Liver (tissue), 9 donors: ENCODE measurements around the gene RPS6KA2. TPM values are rescaled to one million over a fixed set of nuclear protein-coding genes. Genes with fewer than 3 reads are reported as not detected.

ENCODE experiments used
- DNase-seq: peaks from one replicate; pipeline ENCODE4 v3.0.0-alpha.2; 2017; ENCODE audit warnings: low spot score
- H3K27ac ChIP-seq, 2 donors: one replicate each; pipeline ENCODE4 v1.7.0; 2013; ENCODE audit warnings: inconsistent platforms in 2 of 2, low read length in 2 of 2, control low read depth in 1 of 2, low read depth in 1 of 2, mild to moderate bottlenecking in 1 of 2
- H3K27me3 ChIP-seq, 4 donors: one replicate each; pipeline versions ENCODE4 v1.6.1 to v1.7.0; 2013; ENCODE audit warnings: low read length in 3 of 4, inconsistent platforms in 1 of 4, mild to moderate bottlenecking in 1 of 4, moderate library complexity in 1 of 4; ENCODE audit not compliant: control insufficient read depth in 4 of 4, insufficient read depth in 4 of 4
- H3K36me3 ChIP-seq, 4 donors: one replicate each; pipeline versions ENCODE4 v1.6.1 to v1.7.0; 2013; ENCODE audit warnings: low read length in 3 of 4, mild to moderate bottlenecking in 3 of 4, low read depth in 1 of 4, moderate library complexity in 1 of 4; ENCODE audit not compliant: control insufficient read depth in 4 of 4, insufficient read depth in 3 of 4
- H3K4me1 ChIP-seq, 4 donors: one replicate each; pipeline versions ENCODE4 v1.6.1 to v1.7.0; 2013; ENCODE audit warnings: low read length in 3 of 4, mild to moderate bottlenecking in 3 of 4, moderate library complexity in 1 of 4; ENCODE audit not compliant: control insufficient read depth in 4 of 4, insufficient read depth in 4 of 4
- H3K4me3 ChIP-seq, 3 donors: one replicate each; pipeline versions ENCODE4 v1.6.1 to v1.7.0; 2013; ENCODE audit warnings: low read length in 3 of 3, control low read depth in 1 of 3, low read depth in 1 of 3, mild to moderate bottlenecking in 1 of 3
- H3K9ac ChIP-seq, 2 donors: one replicate each; pipeline ENCODE4 v1.7.0; 2013; ENCODE audit warnings: low read length in 2 of 2, mild to moderate bottlenecking in 2 of 2, moderate library complexity in 2 of 2, control low read depth in 1 of 2, low read depth in 1 of 2
- H3K9me3 ChIP-seq, 4 donors: one replicate each; pipeline versions ENCODE4 v1.6.1 to v1.7.0; 2013; ENCODE audit warnings: low read length in 3 of 4; ENCODE audit not compliant: control insufficient read depth in 4 of 4
- EGR1 ChIP-seq, 2 donors: IDR thresholded peaks; 2 replicates each; pipeline ENCODE4 v1.6.1; 2016 to 2018; ENCODE audit warnings: antibody characterized with exemption in 2 of 2, low read depth in 2 of 2
- FOXA1 ChIP-seq: IDR thresholded peaks from 2 replicates; pipeline ENCODE4 v1.6.1; 2016; ENCODE audit warnings: antibody characterized with exemption
- FOXA2 ChIP-seq: IDR thresholded peaks from 2 replicates; pipeline ENCODE4 v1.6.1; 2016; ENCODE audit warnings: antibody characterized with exemption
- GABPA ChIP-seq, 2 donors: IDR thresholded peaks in 1 of 2; conservative IDR thresholded peaks in 1 of 2; 2 replicates each; pipeline ENCODE4 v1.6.1; 2016; ENCODE audit warnings: antibody characterized with exemption in 2 of 2, mild to moderate bottlenecking in 1 of 2, moderate library complexity in 1 of 2
- HNF4A ChIP-seq, 2 donors: conservative IDR thresholded peaks; 2 replicates each; pipeline ENCODE4 v1.6.1; 2016; ENCODE audit warnings: antibody characterized with exemption in 2 of 2, mild to moderate bottlenecking in 2 of 2
- JUND ChIP-seq, 2 donors: IDR thresholded peaks; 2 replicates each; pipeline ENCODE4 v1.6.1; 2016; ENCODE audit warnings: antibody characterized with exemption in 2 of 2
- NR2F2 ChIP-seq: IDR thresholded peaks from 2 replicates; pipeline ENCODE4 v1.6.1; 2016; ENCODE audit warnings: antibody characterized with exemption
- RAD21 ChIP-seq, 2 donors: IDR thresholded peaks; 2 replicates each; pipeline ENCODE4 v1.6.1; 2016; ENCODE audit warnings: antibody characterized with exemption in 2 of 2, mild to moderate bottlenecking in 2 of 2
- RXRA ChIP-seq, 2 donors: IDR thresholded peaks; 2 replicates each; pipeline ENCODE4 v1.6.1; 2017 to 2018; ENCODE audit warnings: antibody characterized with exemption in 2 of 2, mild to moderate bottlenecking in 1 of 2
- SP1 ChIP-seq: IDR thresholded peaks from 2 replicates; pipeline ENCODE4 v1.6.1; 2018; ENCODE audit warnings: antibody characterized with exemption, mild to moderate bottlenecking
- TAF1 ChIP-seq: conservative IDR thresholded peaks from 2 replicates; pipeline ENCODE4 v1.6.1; 2016; ENCODE audit warnings: antibody characterized with exemption, mild to moderate bottlenecking
- WGBS: extraction: QIAGEN DNeasy Blood & Tissue Kit; methylation state at CpG from one replicate; pipeline ENCODE4 v1.1.7; 2013; 5-methylcytosine and 5-hydroxymethylcytosine counted together
- polyA plus RNA-seq, 2 donors: library from polyadenylated mRNA; stranded (reverse) in 1 of 2; unstranded in 1 of 2; fragments of 200-250 nt in 1 of 2; fragments of >200 nt in 1 of 2; fragmentation: Nextera tagmentation in 1 of 2; extraction: Ambion mirVana in 1 of 2; gene quantifications; one replicate each; pipeline versions ENCODE4 v1.2.1 to v1.2.3, GENCODE V29; 2013 to 2015
- total RNA-seq, 2 donors: library from RNA; depleted of rRNA; stranded (reverse); fragments of >200 nt; gene quantifications; one replicate each; pipeline ENCODE4 v1.2.3, GENCODE V29; 2014
- TF ChIP-seq, protein P1 (sequence below): IDR thresholded peaks from 2 replicates; pipeline ENCODE4 v1.6.1; 2016; ENCODE audit warnings: antibody characterized with exemption
- TF ChIP-seq, protein P2 (sequence below): IDR thresholded peaks from 2 replicates; pipeline ENCODE4 v1.6.1; 2016; ENCODE audit warnings: antibody characterized with exemption, mild to moderate bottlenecking
- TF ChIP-seq, protein P3 (sequence below): IDR thresholded peaks from 2 replicates; pipeline ENCODE4 v1.6.1; 2016; ENCODE audit warnings: antibody characterized with exemption
- TF ChIP-seq, protein P4 (sequence below): IDR thresholded peaks from 2 replicates; pipeline ENCODE4 v1.6.1; 2016; ENCODE audit warnings: antibody characterized with exemption
- donor health status: healthy.
- donor health status: healthy.
- donor health status: healthy.
- donor health status: healthy.
- donor health status: healthy.

RPS6KA2 gene
- total and polyA plus RNA-seq, 4 donors: 2.5 to 9.0 (median 5.0) TPM

DNA sequence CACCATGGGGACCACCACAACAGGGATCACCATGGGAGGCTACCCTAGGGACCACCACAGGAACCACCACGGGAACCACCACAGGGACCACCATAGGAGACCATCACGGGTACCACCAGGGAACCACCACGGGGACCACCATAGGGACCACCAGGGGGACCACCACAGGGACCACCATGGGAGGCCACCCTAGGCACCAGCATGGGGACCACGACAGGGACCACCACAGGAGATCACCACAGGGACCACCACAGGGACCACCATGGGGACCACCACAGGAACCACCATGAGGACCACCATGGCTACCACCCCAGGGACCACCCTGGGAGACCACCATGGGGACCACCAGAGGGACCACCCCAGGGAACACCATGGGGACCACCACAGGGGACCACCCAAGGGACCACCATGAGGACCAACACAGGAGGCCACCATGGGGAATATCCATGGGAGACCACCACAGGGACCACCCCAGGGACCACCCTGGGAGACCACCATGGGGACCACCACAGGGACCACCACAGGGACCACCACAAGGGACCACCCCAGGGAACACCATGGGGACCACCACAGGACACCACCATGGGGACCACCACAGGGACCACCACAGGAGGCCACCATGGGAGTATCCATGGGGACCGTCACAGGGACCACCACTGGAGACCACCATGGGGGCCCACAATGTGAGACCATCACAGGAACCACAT is 176.7 kb downstream of the RPS6KA2 start:
- no peaks in the 10 kb centered on the region for H3K4me1 ChIP-seq
- H3K9ac ChIP-seq: no peak overlapping the region
- no peak overlapping the region for H3K27ac ChIP-seq
- no peak for DNase-seq
- H3K36me3 ChIP-seq: peaks cover 0 to 7% (median 6%) of the 10 kb centered on the region in 4 donors
- no peaks in the 10 kb centered on the region for H3K27me3 ChIP-seq
- TF ChIP-seq FOXA1 (no peak), TAF1 (no peak), GABPA (IDR thresholded peaks at IDR 0.05 in 1 of 2, conservative IDR thresholded peaks at IDR 0.05 in 1 of 2) (no peak), RAD21 (IDR thresholded peaks at IDR 0.05) (no peak), SP1 (no peak), EGR1 (IDR thresholded peaks at IDR 0.05; ENCODE audit: low read depth in 2 of 2) (no peak), FOXA2 (no peak), RXRA (IDR thresholded peaks at IDR 0.05) (no peak), HNF4A (conservative IDR thresholded peaks at IDR 0.05) (no peak), JUND (IDR thresholded peaks at IDR 0.05) (no peak)
- TF ChIP-seq, protein P1, sequence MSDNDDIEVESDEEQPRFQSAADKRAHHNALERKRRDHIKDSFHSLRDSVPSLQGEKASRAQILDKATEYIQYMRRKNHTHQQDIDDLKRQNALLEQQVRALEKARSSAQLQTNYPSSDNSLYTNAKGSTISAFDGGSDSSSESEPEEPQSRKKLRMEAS: no peak
- TF ChIP-seq, protein P2, sequence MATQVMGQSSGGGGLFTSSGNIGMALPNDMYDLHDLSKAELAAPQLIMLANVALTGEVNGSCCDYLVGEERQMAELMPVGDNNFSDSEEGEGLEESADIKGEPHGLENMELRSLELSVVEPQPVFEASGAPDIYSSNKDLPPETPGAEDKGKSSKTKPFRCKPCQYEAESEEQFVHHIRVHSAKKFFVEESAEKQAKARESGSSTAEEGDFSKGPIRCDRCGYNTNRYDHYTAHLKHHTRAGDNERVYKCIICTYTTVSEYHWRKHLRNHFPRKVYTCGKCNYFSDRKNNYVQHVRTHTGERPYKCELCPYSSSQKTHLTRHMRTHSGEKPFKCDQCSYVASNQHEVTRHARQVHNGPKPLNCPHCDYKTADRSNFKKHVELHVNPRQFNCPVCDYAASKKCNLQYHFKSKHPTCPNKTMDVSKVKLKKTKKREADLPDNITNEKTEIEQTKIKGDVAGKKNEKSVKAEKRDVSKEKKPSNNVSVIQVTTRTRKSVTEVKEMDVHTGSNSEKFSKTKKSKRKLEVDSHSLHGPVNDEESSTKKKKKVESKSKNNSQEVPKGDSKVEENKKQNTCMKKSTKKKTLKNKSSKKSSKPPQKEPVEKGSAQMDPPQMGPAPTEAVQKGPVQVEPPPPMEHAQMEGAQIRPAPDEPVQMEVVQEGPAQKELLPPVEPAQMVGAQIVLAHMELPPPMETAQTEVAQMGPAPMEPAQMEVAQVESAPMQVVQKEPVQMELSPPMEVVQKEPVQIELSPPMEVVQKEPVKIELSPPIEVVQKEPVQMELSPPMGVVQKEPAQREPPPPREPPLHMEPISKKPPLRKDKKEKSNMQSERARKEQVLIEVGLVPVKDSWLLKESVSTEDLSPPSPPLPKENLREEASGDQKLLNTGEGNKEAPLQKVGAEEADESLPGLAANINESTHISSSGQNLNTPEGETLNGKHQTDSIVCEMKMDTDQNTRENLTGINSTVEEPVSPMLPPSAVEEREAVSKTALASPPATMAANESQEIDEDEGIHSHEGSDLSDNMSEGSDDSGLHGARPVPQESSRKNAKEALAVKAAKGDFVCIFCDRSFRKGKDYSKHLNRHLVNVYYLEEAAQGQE: no peak
- TF ChIP-seq, protein P3, sequence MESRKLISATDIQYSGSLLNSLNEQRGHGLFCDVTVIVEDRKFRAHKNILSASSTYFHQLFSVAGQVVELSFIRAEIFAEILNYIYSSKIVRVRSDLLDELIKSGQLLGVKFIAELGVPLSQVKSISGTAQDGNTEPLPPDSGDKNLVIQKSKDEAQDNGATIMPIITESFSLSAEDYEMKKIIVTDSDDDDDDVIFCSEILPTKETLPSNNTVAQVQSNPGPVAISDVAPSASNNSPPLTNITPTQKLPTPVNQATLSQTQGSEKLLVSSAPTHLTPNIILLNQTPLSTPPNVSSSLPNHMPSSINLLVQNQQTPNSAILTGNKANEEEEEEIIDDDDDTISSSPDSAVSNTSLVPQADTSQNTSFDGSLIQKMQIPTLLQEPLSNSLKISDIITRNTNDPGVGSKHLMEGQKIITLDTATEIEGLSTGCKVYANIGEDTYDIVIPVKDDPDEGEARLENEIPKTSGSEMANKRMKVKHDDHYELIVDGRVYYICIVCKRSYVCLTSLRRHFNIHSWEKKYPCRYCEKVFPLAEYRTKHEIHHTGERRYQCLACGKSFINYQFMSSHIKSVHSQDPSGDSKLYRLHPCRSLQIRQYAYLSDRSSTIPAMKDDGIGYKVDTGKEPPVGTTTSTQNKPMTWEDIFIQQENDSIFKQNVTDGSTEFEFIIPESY: no peak
- TF ChIP-seq, protein P4, sequence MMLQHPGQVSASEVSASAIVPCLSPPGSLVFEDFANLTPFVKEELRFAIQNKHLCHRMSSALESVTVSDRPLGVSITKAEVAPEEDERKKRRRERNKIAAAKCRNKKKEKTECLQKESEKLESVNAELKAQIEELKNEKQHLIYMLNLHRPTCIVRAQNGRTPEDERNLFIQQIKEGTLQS: no peak
- no peak overlapping the region for H3K4me3 ChIP-seq
- H3K9me3 ChIP-seq: no peaks in the 10 kb centered on the region
- 84% methylated on average over 5 of the region's 5 CpGs for WGBS

DNA sequence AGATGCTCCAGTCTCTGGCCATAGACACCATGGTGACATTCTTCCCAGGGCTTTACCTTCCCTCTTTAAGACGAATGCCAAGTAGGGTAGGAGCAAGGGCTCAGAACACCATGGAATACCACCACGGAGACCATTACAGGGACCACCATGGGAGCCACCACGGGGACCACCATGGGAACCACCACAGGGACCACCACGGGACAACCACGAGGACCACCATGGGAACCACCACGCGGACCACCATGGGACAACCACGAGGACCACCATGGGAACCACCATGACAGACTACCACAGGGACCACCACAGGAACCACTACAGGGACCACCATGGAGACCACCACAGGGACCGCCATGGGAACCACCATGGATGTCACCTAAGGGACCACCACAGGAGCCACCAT is 177.4 kb downstream of the RPS6KA2 start:
- no peak for DNase-seq
- Histone ChIP-seq H3K4me1 (no peaks in the 10 kb centered on the region), H3K4me3 (no peak overlapping the region), H3K9ac (no peak overlapping the region), H3K27ac (no peak overlapping the region), H3K36me3 (peaks cover 0 to 7% (median 6%) of the 10 kb centered on the region in 4 donors), H3K9me3 (no peaks in the 10 kb centered on the region), H3K27me3 (no peaks in the 10 kb centered on the region)
- 89% methylated on average over 9 of the region's 9 CpGs for WGBS
- no peak for TF ChIP-seq HNF4A (conservative IDR thresholded peaks at IDR 0.05)
- no peak for TF ChIP-seq RXRA (IDR thresholded peaks at IDR 0.05)
- no peak for TF ChIP-seq GABPA (IDR thresholded peaks at IDR 0.05 in 1 of 2, conservative IDR thresholded peaks at IDR 0.05 in 1 of 2)
- TF ChIP-seq TAF1: no peak
- no peak for TF ChIP-seq NR2F2
- no peak for TF ChIP-seq JUND (IDR thresholded peaks at IDR 0.05)
- TF ChIP-seq SP1: no peak
